Brain pericyte (primary cell): ENCODE measurements around the gene RAP1A.
"Not testable (repeated sequence)": the region's sequence is repeated elsewhere in the genome, so short reads cannot be mapped to it uniquely, and the experiment has no call there.

ENCODE experiments used
- DNase-seq: peaks from one replicate; pipeline ENCODE4 v3.0.0-alpha.2; 2012; ENCODE audit warnings: low read depth, low spot score

The RAP1A gene

DNA sequence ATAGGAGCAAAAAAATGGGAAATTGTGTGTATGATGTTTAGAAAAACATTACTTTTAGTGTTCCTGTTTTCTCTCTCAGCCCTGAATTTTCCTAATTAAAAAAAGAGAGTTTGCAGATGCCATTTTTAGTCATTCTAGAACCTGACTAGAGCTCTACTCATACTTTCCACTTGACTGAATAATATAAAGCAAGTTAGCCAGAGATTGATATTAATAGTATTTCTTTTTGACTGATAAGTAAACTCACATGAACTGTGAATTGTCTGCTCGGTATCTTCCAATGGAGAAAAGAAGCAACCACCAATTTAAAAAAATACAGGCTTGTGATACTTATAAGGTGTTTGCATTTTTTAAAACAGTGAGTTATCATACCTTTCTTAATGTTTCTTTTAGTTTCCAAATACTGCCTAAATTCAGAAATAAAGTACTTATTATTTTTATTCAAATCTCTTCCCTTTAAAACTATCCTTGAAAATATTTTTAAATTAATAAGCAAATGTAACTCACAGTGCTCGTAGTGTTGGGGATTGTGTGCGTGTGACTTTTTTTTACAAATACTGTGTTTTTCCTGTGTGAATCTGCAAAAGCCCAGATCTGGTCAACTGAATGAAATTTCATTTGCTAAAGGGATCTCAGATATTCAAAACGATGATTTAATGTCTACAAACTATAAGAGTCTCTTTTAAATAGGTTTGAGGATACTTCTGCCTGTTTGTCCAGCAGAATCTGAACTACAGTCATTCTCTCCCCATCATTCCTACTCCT lies 9.8 kb downstream of the RAP1A start:
- no peak for DNase-seq

DNA sequence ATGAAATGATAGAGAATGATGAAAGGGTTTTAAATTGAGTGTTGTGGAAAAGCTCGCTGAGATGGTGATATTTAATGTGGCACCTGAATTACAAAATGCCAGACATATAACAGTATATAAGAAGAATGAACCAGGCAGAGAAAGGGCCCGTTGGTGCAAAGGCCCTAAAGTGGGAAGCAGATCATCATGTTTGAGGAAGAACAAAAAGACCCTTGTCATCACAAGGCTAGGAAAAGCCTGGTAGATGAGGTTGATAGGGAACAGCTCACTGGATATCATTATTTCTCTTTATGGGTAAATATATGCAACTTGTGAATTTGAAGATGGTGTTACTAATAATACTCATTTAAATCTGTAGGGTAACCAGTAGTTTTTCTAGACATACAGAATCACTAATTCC lies 11.0 kb downstream of the RAP1A start:
- no peak for DNase-seq

DNA sequence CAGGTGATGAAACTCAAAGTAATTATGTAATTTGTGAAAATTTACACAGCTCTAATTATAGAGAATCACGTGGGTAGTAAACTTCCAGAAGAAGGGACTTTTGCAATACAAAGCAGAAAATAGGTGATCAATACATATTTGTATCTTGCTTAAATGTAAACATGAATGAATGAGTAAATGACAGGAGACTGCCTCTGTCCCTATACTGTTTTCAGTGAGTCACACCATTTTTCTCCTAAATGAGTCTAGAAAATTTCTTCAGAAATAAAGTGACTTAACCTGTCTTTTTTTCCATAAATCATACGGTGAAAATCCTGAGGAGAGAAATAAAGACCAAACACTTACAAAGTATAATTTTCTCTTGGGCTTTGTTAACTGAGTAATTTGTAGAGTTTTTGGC lies 11.9 kb downstream of the RAP1A start:
- no peak for DNase-seq

DNA sequence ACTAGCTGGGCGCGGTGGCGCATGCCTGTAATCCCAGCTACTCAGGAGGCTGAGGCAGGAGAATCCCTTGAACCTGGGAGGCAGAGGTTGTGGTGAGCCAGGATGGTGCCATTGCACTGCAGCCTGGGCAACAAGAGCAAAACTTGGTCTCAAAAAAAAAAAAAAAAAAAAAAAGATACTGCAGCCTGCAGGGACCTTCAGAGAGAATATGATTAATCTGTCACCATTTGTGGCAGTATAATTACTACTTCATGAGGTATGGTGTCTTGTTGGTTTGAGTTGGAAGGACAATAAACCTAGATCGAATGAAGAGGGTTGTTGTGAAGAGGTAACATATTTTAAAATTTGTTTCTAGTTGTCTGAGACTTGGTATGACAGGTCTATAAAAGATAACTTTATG lies 13.2 kb downstream of the RAP1A start:
- DNase-seq, result not testable (repeated sequence)

DNA sequence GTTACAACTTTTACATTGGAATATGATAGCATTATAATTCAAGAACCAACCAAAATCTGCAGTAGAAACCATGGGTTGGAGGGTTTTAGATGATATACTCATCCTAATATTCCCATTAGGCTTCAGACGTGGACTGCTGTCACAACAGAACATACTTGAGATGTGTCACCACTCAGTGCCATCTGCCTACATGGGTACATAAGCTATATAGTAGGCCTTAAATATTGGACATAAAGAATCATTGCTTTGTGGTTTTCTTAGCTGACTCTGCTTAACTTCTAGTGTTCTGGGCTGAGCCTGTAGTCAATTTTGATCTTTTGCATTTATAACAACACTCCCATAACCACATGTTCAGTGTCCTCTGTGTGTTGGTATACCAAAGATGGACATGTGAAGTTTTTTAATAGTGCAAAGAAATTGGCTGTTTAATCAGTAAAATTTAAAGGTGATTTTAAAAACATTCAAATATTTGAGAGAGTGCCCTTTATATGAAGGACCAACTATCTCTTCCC lies 14.2 kb downstream of the RAP1A start:
- DNase-seq, result no peak

DNA sequence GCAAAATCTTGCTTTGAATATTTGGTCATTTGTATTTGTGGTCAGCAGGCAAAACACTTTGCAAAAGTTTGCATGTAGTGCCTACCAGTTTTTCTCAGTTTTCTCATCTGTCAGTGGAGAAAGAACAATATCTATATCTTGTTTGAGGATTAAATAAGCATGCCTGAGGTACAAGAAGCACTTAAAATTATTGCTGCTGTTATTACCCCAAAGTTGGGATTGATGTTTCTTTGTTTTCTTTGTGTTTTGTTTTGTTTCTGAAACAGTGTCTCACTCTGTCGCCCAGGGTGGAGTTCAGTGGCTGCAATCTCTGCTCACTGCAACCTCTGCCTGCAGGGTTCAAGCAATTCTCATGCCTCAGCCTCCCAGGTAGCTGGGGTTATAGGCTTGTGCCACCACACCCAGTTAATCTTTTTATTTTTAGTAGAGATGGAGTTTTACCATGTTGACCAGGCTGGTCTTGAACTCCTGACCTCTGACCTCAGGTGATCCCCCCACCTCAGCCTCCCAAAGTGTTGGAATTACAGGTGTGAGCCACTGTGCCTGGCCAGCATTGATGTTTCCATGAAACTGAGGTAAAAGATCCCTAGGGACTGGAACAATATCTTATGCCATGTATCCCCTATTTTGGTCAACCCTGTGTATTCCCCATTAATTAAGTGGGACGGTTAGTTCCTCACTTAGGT lies 15.9 kb downstream of the RAP1A start:
- no peak for DNase-seq

DNA sequence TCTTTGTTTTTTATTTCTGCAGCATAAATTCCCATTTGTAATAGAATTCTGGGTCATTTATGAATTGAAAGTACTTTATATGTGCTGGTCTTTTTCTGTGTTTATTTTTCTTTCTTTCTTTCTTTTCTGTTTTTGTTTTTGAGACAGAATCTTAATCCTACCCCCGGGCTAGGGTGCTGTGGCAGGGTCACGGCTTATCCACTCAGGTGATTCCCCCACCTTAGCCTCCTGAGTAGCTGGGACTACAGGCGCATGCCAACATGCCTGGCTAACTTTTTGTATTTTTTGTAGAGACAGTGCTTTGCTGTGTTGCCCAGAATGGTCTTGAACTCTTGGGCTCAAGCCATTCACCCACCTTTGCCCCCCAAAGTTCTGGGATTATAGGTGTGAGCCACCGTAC lies 18.7 kb downstream of the RAP1A start:
- no peak for DNase-seq

DNA sequence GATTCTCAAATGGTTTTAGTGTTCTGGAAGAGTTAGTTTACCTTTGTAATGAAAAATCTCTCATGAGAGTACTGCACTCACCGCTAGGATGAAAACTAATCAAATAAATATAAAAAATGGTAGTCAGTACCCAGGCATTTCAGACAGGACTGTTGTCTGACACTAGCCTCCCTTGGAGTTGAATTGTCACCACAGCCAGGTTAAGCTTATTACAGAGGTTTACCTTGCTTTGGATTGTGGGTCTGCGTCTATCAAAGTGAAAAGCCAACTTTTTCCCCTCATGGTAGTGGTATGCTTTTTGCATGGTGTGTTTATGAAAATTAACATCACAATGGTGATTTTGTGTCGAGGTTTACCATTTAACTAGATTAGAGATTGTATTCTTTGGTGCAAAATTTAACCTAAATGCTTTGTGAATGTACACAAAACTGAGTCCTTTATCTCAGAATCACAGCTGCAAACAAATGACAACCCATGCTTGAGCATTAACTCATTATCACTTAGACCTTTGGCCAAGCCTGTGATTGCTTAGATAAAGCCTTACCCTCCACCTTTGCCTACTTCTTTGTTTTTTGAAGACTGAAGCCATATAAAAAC lies 20.1 kb downstream of the RAP1A start:
- no peak for DNase-seq

DNA sequence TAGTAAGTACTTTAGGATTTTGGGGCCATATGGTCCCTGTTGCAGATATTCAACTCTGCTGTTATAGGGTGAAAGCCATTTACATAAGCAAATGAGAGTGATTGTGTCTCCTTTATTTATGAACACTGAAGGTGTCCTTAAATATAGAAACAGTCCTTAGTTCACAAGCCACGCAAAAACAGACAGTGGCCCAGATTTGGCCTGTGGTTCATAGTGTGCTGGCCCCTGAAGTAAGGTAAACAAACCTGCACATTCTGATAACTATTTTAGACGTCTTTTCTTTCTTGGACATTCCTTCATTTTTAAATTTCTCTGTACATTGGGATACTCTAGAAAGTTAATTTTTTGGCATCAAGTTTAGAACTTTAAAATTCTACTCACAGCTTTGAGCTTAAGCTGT lies 23.5 kb downstream of the RAP1A start:
- DNase-seq, result no peak

DNA sequence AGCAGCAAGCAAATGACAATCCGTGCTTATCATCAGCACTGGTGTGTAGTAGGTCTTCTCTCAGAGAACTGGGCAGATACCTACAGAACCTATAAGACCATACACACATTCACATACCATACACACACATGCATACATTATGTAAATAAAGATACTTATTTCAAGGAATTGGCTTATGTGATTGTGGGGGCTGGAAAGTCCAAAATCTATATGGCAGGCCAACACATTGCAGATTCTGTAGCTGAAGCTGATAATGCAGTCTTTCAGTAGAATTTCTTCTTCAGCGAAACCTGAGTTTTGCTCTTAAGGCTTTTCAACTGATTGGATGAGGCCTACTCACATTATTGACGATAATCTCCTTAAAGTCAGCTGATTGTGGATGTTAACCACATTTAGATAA lies 24.1 kb downstream of the RAP1A start:
- DNase-seq, result no peak

DNA sequence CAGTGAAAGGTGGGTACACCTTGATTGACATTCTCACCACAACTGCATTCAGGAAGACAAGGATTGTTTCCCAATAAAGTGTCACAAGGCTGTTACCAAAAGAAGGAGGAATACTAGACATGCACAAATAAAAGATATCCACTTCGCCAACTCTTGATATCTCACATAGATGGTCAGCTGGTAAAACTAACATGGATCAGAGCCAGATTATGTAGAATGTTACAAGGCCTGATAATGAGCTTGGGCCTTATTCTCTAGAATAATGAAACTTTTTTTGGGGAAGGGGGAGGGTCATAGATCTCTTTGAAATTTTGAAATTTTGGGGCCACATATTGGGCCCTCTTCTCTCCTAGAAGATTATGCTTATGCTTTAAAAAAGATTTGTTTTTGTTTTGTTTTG lies 24.9 kb downstream of the RAP1A start:
- no peak for DNase-seq

DNA sequence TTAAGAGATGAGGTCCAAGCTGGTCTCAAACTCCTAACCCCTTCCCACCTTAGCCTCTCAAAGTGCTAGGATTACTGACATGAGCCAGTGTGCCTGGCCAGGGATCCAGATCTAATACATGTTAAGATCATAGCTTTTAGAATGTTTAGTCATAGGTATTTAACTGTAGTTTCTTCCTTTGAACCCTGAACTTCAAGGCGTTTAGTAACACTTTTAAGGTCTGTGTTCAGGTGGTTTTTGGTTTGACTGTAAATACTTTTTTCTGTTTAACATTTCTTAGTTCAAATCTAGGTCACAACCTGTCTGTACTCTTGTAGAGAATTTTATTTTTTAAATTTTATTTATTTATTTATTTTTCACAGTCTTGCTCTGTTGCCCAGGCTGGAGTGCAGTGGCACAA lies 28.1 kb downstream of the RAP1A start:
- no peak for DNase-seq

DNA sequence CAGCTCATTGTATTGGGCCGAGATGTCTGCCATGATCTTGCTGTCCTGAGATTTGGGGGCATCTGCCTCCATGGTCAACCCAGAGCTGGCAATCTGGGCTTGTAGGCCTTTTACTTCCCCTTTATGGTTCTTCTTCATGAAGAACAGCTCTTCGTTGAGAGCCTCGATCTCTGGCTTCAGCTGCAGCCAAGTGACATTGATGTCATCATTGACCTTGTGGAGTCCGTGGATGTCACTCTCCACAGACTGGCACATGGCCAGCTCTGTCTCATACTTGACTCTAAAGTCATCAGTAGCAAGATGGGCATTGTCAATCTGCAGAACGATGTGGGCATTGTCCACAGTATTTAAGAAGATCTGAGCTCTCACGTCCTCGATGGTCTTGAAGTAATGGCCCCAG lies 29.2 kb downstream of the RAP1A start:
- DNase-seq, result no peak

DNA sequence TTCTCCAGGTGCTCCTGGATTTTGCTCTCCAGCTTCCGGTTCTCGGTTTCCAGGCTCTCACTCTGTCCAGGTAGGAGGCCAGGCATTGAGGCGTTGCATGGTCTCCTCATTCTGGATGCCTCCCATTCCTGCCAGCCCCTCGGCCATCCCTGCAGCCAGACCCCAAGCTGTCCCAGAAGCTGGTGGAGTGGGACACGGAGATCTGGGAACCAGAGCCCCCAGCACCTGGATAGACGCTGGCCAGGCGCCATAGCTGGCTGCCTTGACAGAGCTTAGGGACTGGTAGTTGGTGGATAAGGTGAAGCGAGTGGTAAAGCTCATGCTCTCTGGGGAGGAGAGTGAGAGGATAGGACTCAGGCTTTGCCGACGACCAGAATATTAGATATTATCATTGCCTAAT lies 29.6 kb downstream of the RAP1A start:
- no peak for DNase-seq

DNA sequence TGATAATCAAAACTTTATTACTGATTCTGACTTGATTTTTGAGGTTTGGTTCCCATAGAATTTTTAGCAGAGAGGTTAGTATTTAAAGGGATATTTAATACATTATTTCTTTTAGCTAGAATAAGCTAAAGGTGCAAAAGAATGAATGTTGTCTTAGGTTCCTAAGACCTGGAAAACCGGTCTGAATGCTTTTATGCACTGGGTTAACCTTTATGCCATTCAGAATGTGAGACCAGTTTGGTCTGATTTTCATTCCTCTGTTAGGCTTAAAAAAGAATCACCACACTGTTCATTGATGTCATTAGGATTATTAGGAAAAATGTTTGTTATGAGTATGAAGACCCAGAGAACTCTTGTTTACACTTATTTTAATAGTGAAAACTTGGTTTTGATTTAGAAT lies 30.1 kb downstream of the RAP1A start:
- DNase-seq, result no peak

DNA sequence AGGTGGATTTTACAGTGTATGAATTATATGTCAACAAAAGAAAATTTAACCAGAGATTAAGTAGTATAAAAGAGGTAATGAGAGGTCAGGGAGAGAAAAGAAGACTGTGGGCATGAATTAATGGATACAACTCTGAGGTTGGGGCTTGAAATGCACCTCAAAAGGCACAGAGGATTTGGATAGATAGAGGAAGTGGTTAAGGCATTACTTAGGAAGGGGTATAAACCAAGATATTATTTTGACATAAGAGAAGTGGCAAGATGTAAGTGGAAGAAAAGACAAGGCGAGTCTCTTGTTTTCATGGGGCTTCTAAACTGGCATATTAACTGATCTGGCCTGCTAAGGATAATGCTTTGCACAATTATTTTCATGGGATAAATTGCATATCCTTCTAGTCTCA lies 34.1 kb downstream of the RAP1A start:
- no peak for DNase-seq

DNA sequence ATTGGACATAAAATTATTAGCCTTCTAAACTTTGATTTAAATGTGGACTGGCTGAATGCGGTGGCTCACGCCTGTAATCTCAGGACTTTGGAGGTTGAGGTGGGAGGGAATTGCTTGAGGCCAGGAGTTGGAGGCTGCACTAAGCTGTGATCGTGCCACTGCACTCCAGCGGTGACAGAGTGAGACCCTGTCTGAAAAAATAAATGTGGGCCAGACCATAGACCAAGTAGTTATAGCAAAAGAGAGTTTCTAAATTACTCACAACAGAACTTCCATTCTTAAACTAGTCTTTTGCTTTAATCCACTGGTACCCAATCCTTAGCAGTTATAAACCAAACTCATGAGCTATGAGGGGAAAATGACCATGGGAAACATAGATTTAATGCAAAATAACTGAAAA lies 35.2 kb downstream of the RAP1A start:
- DNase-seq, result no peak

DNA sequence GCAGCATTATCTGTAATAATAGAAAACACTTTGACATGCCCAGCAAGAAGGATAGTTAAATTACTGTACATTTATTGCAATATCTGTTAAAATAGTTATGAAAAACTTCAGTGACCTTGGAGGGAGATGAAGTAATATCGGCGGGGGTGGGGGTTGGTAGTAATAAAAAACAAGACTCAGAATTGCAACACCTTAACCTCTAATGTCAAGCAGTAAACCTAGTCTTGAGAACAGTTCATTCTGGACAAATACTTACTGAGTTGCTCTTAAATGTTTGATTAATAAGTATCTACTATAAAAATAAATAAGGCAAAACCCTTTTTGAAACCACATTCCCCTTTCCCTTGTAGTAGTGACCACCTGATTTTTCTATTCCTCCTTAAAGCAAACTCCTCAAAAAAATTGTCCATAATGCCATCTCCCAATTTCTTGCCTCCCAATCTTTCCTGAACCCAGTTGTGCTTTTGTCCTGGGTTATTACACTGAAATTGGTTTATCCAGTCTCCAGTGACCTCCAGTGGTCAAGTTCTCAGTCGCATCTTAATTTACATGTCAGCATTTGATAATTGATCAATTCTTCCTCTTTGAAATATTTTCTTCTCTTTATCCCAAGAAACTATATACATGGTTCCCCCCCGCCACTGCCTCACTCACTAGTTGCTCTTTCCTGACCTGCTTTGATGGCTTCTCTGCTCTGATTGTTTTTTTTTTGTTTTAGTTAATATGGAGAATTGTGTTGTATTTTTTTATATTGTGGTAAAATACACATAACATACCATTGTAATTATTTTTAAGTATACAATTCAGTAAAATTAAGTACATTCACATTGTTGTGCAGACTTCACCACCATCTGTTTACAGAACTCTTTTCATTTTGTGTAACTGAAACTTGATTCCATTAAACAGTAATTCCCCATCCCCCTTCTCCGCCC lies 36.8 kb downstream of the RAP1A start:
- DNase-seq, result no peak

DNA sequence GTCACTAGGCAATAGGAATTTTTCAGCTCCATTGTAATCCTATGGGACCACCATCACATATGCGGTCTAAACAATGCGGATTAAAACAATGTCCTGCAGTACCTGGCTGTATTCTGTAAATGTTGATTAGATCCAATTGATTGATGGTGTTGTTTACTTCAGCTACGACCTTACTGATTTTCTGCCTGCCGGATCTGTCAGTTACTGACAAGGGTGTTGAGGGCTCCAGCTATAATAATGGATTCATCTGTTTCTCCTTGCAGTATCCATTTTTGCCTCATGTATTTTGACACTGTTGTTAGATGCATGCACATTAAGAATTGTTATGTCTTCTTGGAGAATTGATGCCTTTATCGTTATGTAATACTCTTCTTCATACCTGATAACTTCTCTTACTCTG lies 39.0 kb downstream of the RAP1A start:
- DNase-seq, result no peak

DNA sequence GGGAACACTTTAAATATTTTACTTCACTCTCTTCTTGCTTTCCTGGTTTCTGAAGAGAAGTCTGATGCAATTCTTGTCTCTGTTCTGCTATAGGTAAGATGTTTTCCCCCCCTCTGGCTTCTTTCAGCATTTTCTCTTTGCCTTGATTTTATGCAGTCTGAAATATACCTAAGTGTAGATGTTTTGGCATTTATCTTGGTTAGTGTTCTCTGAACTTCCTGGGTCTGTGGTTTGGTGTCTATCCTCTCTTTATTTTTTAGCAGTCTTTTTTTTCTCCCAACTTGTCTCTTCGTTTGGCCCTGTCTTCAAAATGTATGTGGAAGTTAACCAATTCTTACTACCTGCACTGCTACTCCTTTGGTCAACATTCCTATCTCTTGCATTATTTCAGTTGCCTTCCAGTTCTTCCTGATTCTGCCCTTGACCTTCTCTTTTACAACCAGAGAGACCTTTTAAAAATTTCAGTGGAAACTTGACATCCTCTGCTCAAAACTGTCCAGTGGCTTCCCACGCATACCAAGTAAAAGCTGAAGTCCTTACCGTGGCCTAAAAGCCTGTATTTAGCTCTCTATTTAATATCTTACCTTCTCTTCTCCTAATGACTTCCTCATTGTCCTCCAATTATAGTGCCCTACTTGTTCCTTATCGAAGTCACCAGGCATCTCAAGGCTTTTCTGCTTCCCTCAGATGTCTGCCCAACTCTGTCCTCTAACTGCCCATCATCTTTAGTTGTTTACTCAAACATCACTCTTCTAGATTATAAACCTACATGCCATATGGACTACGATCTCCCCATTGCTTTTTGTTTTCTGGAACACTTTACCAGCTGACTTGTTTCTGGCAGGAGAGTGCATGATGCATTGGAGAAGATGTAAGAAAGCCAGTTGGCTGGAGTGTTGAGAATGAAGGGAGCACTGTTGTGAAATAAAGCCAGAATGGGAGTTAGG lies 40.9 kb downstream of the RAP1A start:
- DNase-seq, result no peak

DNA sequence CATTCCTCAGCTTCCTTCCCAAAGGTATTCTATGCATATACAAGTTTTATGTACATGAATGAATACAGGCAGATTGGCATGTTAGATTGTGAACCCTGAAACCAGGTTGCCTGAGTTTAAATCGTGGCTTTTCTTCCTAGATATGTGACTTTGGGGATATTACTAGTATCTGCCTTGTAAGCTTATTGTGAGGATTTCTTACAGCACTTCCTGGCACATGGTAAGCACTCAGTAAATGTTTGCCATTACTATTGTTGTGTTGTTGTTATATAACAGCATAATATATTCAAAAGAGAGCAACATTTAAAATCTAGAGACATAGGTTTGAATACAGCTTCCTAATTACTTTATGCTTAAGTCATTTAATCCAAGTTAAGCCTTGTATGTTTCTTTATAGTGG lies 45.1 kb downstream of the RAP1A start:
- DNase-seq, result no peak
